GM23338 (cell line): ENCODE data around the gene CCDC150. TPM values are rescaled to one million over a fixed set of nuclear protein-coding genes. Genes with fewer than 3 reads are reported as not detected.

Experiments
- ATAC-seq: fragments of 200-7000 bp; cut with Tn5 transposase; 3 replicates; pipeline ENCODE4 v1.9.1; 2020
- DNase-seq: peaks from one replicate; pipeline ENCODE4 v3.0.0-alpha.2; 2015; ENCODE audit warnings: low spot score
- H2AFZ ChIP-seq: fragments of 200-600 bp; sonication (generic); 2 replicates; pipeline ENCODE4 v1.8.0; 2016; ENCODE audit warnings: antibody characterized with exemption, mild to moderate bottlenecking, moderate library complexity
- H3F3A ChIP-seq: fragments of 200-600 bp; sonication (generic); replicated peaks from 2 replicates; pipeline ENCODE4 v1.8.0; 2017; ENCODE audit warnings: antibody characterized with exemption, mixed run types, low read depth
- H3K27ac ChIP-seq: fragments of 200-600 bp; sonication (generic); 2 replicates; pipeline ENCODE4 v1.6.1; 2016; ENCODE audit warnings: low read depth
- H3K27me3 ChIP-seq: fragments of 200-600 bp; sonication (generic); 2 replicates; pipeline ENCODE4 v1.8.0; 2016; ENCODE audit warnings: mild to moderate bottlenecking, mixed run types, moderate library complexity; ENCODE audit not compliant: insufficient read depth
- H3K36me3 ChIP-seq: fragments of 200-600 bp; sonication (generic); 2 replicates; pipeline ENCODE4 v1.8.0; 2016; ENCODE audit warnings: mild to moderate bottlenecking; ENCODE audit not compliant: insufficient read depth
- H3K4me1 ChIP-seq: fragments of 200-600 bp; sonication (generic); 2 replicates; pipeline ENCODE4 v1.8.0; 2016; ENCODE audit warnings: mild to moderate bottlenecking, moderate library complexity; ENCODE audit not compliant: insufficient read depth
- H3K4me2 ChIP-seq: fragments of 200-600 bp; sonication (generic); 2 replicates; pipeline ENCODE4 v1.7.1; 2017; ENCODE audit warnings: mixed run types
- H3K4me3 ChIP-seq: fragments of 200-600 bp; sonication (generic); 2 replicates; pipeline ENCODE4 v1.6.1; 2016; ENCODE audit warnings: mixed run types
- H3K79me2 ChIP-seq: fragments of 200-600 bp; sonication (generic); replicated peaks from 2 replicates; pipeline ENCODE4 v1.8.0; 2017; ENCODE audit warnings: mild to moderate bottlenecking; ENCODE audit not compliant: insufficient read depth
- H3K9me2 ChIP-seq: fragments of 200-600 bp; sonication (generic); 2 replicates; pipeline ENCODE4 v1.8.0; 2017; ENCODE audit not compliant: insufficient read depth
- H4K20me1 ChIP-seq: fragments of 200-600 bp; sonication (generic); replicated peaks from 2 replicates; pipeline ENCODE4 v1.8.0; 2017; ENCODE audit warnings: mild to moderate bottlenecking; ENCODE audit not compliant: insufficient read depth
- H3K27ac Mint-ChIP-seq: 2 replicates; pipeline ENCODE4 v1.8.0; 2020; ENCODE audit warnings: inconsistent platforms, mild to moderate bottlenecking, moderate library complexity, mixed read lengths
- H3K27me3 Mint-ChIP-seq: 3 replicates; pipeline ENCODE4 v1.8.0; 2022; ENCODE audit warnings: low read depth, mild to moderate bottlenecking, moderate library complexity, mixed read lengths, inconsistent platforms; ENCODE audit not compliant: insufficient read depth, poor library complexity
- H3K36me3 Mint-ChIP-seq: 3 replicates; pipeline ENCODE4 v1.8.0; 2021; ENCODE audit warnings: low read depth, mild to moderate bottlenecking, inconsistent platforms, moderate library complexity, mixed read lengths
- H3K4me1 Mint-ChIP-seq: 3 replicates; pipeline ENCODE4 v1.8.0; 2020; ENCODE audit warnings: mild to moderate bottlenecking, inconsistent platforms, mixed read lengths
- H3K4me3 Mint-ChIP-seq: 3 replicates; pipeline ENCODE4 v1.8.0; 2021; ENCODE audit warnings: moderate library complexity, mild to moderate bottlenecking, inconsistent platforms, mixed read lengths
- H3K9me3 Mint-ChIP-seq: 3 replicates; pipeline ENCODE4 v1.8.0; 2020; ENCODE audit warnings: moderate library complexity, mild to moderate bottlenecking, inconsistent platforms, mixed read lengths
- CREB1 ChIP-seq: fragments of 250-450 bp; sonication (Bioruptor Pico); IDR thresholded peaks from 2 replicates; pipeline ENCODE4 v1.5.0; 2020; ENCODE audit warnings: low read depth, mild to moderate bottlenecking, moderate library complexity
- ETS1 ChIP-seq: IDR thresholded peaks from 2 replicates; pipeline ENCODE4 v1.6.1; 2016; ENCODE audit warnings: antibody characterized with exemption
- EZH2 ChIP-seq: fragments of 200-600 bp; sonication (generic); IDR thresholded peaks from one replicate; pipeline ENCODE4 v1.8.0; 2017; ENCODE audit warnings: antibody characterized with exemption, mild to moderate bottlenecking, low read depth; ENCODE audit not compliant: unreplicated experiment
- EZH2phosphoT487 ChIP-seq: fragments of 200-600 bp; sonication (generic); IDR thresholded peaks from one replicate; pipeline ENCODE4 v1.8.1; 2018; ENCODE audit warnings: antibody characterized with exemption; ENCODE audit not compliant: unreplicated experiment
- JUNB ChIP-seq: IDR thresholded peaks from one replicate; pipeline ENCODE4 v1.6.1; 2016; ENCODE audit warnings: antibody characterized with exemption; ENCODE audit not compliant: unreplicated experiment
- NANOG ChIP-seq: IDR thresholded peaks from 2 replicates; pipeline ENCODE4 v1.6.1; 2016; ENCODE audit warnings: antibody characterized with exemption, borderline replicate concordance
- POLR2AphosphoS5 ChIP-seq: IDR thresholded peaks from 2 replicates; pipeline ENCODE4 v1.6.1; 2016; ENCODE audit warnings: antibody characterized with exemption, low read depth
- REST ChIP-seq: IDR thresholded peaks from one replicate; pipeline ENCODE4 v1.6.1; 2018; ENCODE audit warnings: antibody characterized with exemption; ENCODE audit not compliant: unreplicated experiment
- STAT1 ChIP-seq: IDR thresholded peaks from one replicate; pipeline ENCODE4 v1.6.1; 2016; ENCODE audit warnings: antibody characterized with exemption; ENCODE audit not compliant: unreplicated experiment
- ZNF114 ChIP-seq: fragments of 250-450 bp; sonication (Bioruptor Pico); IDR thresholded peaks from 2 replicates; pipeline ENCODE4 v1.5.0; 2020; ENCODE audit warnings: mild to moderate bottlenecking, moderate library complexity
- ZNF331 ChIP-seq: fragments of 250-450 bp; sonication (Bioruptor Pico); IDR thresholded peaks from 2 replicates; pipeline ENCODE4 v1.5.0; 2020; ENCODE audit warnings: low read depth, mild to moderate bottlenecking, moderate library complexity
- ZNF462 ChIP-seq: fragments of 250-450 bp; sonication (Bioruptor Pico); IDR thresholded peaks from 2 replicates; pipeline ENCODE4 v1.5.0; 2020; ENCODE audit warnings: mild to moderate bottlenecking, moderate library complexity
- polyA plus RNA-seq: library from polyadenylated mRNA; unstranded; fragments of >200 nt; fragmentation: Nextera tagmentation; extraction: Ambion mirVana; gene quantifications from 2 replicates; pipeline ENCODE4 v1.2.1, GENCODE V29; 2016
- total RNA-seq: library from RNA; depleted of rRNA; stranded (reverse); fragments of >200 nt; shearing (Covaris generic); gene quantifications from 2 replicates; pipeline ENCODE4 v1.2.3, GENCODE V29; 2014
- TF ChIP-seq, protein P1 (sequence below), 2 experiments: fragments of 200-600 bp in 1 of 2; sonication (generic) in 1 of 2; conservative IDR thresholded peaks; 2 replicates each; pipeline versions ENCODE4 v1.5.1 to v1.6.1; 2016 to 2017; ENCODE audit warnings: antibody characterized with exemption in 2 of 2, low read depth in 2 of 2, mild to moderate bottlenecking in 2 of 2, moderate library complexity in 1 of 2

CCDC150 gene
- total and polyA plus RNA-seq, 2 experiments from 2014 or later: 56.3 to 68.3 TPM

GRCh38 chr2:196591621-196592022, 47.9 kb upstream of the CCDC150 start:
- H3K4me3 ChIP-seq: peak overlapping the region; percentile 61
- Mint-ChIP-seq H3K4me1 (peaks cover 6% of the 10 kb centered on the region; the same call in 2 of the 3 replicates), H3K4me3 (peak overlapping the region; percentile 89), H3K9me3 (no peaks in the 10 kb centered on the region; the same call in 2 of the 3 replicates), H3K27ac (no peak overlapping the region), H3K27me3 (peaks cover 30% of the 10 kb centered on the region), H3K36me3 (no peaks in the 10 kb centered on the region)
- H3K36me3 ChIP-seq: no peaks in the 10 kb centered on the region
- peak overlapping the region; percentile 82 for H3K4me2 ChIP-seq
- H2AFZ ChIP-seq: peak overlapping the region; percentile 78
- no peak overlapping the region for H3K27ac ChIP-seq
- no peaks in the 10 kb centered on the region for H3K9me2 ChIP-seq
- no peak for DNase-seq
- H3K27me3 ChIP-seq: peaks cover 46% of the 10 kb centered on the region
- no peak for TF ChIP-seq CREB1 (CRISPR knock-in tag)
- TF ChIP-seq JUNB: no peak
- no peak for TF ChIP-seq REST
- TF ChIP-seq ZNF462: no peak
- no peak for TF ChIP-seq ETS1
- no peak for TF ChIP-seq POLR2AphosphoS5
- no peak for TF ChIP-seq ZNF331 (CRISPR knock-in tag)
- TF ChIP-seq ZNF114 (CRISPR knock-in tag): no peak
- TF ChIP-seq NANOG: no peak
- TF ChIP-seq, protein P1, sequence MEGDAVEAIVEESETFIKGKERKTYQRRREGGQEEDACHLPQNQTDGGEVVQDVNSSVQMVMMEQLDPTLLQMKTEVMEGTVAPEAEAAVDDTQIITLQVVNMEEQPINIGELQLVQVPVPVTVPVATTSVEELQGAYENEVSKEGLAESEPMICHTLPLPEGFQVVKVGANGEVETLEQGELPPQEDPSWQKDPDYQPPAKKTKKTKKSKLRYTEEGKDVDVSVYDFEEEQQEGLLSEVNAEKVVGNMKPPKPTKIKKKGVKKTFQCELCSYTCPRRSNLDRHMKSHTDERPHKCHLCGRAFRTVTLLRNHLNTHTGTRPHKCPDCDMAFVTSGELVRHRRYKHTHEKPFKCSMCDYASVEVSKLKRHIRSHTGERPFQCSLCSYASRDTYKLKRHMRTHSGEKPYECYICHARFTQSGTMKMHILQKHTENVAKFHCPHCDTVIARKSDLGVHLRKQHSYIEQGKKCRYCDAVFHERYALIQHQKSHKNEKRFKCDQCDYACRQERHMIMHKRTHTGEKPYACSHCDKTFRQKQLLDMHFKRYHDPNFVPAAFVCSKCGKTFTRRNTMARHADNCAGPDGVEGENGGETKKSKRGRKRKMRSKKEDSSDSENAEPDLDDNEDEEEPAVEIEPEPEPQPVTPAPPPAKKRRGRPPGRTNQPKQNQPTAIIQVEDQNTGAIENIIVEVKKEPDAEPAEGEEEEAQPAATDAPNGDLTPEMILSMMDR (conservative IDR thresholded peaks at IDR 0.05; ENCODE audit: low read depth in 2 of 2): no peak
- no peak for TF ChIP-seq EZH2
- no peak for TF ChIP-seq STAT1
- no peak for TF ChIP-seq EZH2phosphoT487
- H3K4me1 ChIP-seq: peaks cover 14% of the 10 kb centered on the region
- no peaks in the 10 kb centered on the region; the same call in 1 of the 2 replicates for H4K20me1 ChIP-seq
- H3K79me2 ChIP-seq: no peaks in the 10 kb centered on the region
- no peak for ATAC-seq
- no peaks in the 10 kb centered on the region for H3F3A ChIP-seq
